ENCODE results near the gene LHFPL6.

DNA sequence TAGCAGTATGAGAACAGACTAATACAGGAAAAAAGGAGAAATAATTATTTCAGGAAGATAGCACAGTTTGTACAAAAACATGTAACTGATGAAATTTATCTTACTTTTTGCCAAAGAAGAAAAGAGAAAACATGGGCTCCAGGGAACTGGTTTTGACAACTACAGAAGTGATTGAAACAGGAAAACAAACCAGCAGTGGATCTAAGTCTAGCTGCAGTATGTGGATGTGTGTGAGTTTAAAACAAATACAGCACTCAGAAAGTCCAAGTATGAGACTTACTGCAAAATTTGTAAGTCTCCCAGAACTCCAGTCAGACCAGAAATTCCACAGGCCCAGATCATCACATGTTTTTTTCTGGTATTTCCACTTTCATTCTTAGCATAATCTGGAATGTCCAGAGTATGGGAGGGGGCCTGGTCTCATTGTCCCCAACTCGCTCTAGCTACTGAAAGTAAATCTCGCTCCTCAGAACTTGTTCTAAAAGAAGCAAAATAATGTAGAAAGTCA is 305.3 kb downstream of the LHFPL6 start:
- TF ChIP-seq, protein P1, sequence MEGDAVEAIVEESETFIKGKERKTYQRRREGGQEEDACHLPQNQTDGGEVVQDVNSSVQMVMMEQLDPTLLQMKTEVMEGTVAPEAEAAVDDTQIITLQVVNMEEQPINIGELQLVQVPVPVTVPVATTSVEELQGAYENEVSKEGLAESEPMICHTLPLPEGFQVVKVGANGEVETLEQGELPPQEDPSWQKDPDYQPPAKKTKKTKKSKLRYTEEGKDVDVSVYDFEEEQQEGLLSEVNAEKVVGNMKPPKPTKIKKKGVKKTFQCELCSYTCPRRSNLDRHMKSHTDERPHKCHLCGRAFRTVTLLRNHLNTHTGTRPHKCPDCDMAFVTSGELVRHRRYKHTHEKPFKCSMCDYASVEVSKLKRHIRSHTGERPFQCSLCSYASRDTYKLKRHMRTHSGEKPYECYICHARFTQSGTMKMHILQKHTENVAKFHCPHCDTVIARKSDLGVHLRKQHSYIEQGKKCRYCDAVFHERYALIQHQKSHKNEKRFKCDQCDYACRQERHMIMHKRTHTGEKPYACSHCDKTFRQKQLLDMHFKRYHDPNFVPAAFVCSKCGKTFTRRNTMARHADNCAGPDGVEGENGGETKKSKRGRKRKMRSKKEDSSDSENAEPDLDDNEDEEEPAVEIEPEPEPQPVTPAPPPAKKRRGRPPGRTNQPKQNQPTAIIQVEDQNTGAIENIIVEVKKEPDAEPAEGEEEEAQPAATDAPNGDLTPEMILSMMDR (IDR thresholded peaks at IDR 0.05 in 2 of 3, conservative IDR thresholded peaks at IDR 0.05 in 1 of 3; ENCODE audit: insufficient read depth in 2 of 3, low read depth in 1 of 3, low read length in 3 of 3): no peak
- TF ChIP-seq, protein P2, sequence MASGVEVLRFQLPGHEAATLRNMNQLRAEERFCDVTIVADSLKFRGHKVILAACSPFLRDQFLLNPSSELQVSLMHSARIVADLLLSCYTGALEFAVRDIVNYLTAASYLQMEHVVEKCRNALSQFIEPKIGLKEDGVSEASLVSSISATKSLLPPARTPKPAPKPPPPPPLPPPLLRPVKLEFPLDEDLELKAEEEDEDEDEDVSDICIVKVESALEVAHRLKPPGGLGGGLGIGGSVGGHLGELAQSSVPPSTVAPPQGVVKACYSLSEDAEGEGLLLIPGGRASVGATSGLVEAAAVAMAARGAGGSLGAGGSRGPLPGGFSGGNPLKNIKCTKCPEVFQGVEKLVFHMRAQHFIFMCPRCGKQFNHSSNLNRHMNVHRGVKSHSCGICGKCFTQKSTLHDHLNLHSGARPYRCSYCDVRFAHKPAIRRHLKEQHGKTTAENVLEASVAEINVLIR (CRISPR knock-in tag; IDR thresholded peaks at IDR 0.05): no peak
